ENCODE data around the gene PRUNE1.

PRUNE1 gene

DNA sequence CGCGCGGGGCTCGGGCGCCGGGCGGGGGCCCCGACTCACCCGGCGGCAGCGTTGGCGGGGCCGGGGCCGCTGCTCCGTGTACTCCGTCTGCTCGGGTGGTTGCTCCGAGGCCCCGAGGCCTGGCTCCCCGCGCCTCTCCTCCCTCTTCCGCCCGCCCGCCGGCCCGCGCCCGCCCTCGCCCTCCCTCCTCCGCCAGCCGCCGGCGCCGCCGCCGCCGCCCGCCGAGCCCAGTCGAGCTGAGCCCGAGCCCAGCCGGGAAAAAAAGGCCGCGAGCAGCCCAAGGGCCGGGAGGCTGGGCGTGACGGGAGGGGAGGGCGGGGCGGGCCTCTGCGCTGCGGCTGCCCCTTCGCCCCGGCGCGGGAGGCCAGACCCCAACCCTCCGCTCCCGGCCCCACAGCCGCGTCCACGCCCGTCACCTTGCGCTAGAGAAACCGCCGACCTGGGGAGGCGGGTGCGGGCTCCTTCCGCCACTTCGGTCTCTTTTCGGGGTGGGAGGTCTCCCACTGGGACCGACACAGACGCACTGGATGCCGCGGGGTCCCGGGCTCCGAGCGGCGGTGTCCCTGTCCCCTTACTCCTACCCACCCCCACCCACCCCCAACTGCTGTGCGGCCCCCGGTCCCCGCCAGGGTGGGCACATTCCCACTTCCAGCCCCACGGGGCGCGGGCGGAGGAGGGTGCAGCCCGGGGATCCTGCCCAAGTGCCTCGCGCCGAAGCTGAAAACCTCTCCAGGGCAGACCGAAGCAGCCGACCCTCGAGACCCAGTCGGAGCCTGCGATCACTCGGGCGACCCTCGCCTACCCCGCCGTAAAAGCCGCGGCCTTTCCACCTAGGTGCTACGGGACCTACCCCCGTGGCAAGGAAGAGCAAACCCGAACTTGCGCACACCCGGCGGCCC, 33.4 kb upstream of the PRUNE1 start, which contains the start of gene CERS2:
CERS2 (minus strand) TSS at position 256 of the 899 bp plus-strand sequence. CDS start 5,745 bp downstream, outside the sequence.
- Histone ChIP-seq H3K9ac (ENCODE audit: low read depth, low read length, poor library complexity, severe bottlenecking) (peak within 1 kb of the TSS; percentile 98), H3K4me2 (ENCODE audit: low read depth, low read length, poor library complexity, severe bottlenecking) (peak within 1 kb of the TSS; percentile 96), H3K9me2 (replicated peaks; ENCODE audit: low read depth, low read length) (no peaks in the 10 kb centered on the region), H3K27me3 (ENCODE audit: insufficient read depth, low read length, poor library complexity, severe bottlenecking) (no peaks in the 10 kb centered on the region), H4K20me1 (ENCODE audit: insufficient read depth, low read length, poor library complexity, severe bottlenecking) (peaks cover 36% of the 10 kb centered on the region), H3K9me3 (ENCODE audit: insufficient read depth, low read depth, low read length) (no peaks in the 10 kb centered on the region), H3K4me3 (ENCODE audit: low read length, poor library complexity, severe bottlenecking) (peak within 1 kb of the TSS; percentile 100), H3K4me1 (ENCODE audit: insufficient read depth, low read length, poor library complexity, severe bottlenecking) (peaks cover 63% of the 10 kb centered on the region), H3K79me2 (ENCODE audit: insufficient read depth, low read length) (peaks cover 46% of the 10 kb centered on the region), H2AFZ (ENCODE audit: low read length) (peak within 1 kb of the TSS; percentile 73), H3K36me3 (ENCODE audit: insufficient read depth, low read length) (no peaks in the 10 kb centered on the region), H3F3A (ENCODE audit: low read depth) (peaks cover 5% of the 10 kb centered on the region; the same call in 1 of the 2 replicates)
- TF ChIP-seq, protein P1, sequence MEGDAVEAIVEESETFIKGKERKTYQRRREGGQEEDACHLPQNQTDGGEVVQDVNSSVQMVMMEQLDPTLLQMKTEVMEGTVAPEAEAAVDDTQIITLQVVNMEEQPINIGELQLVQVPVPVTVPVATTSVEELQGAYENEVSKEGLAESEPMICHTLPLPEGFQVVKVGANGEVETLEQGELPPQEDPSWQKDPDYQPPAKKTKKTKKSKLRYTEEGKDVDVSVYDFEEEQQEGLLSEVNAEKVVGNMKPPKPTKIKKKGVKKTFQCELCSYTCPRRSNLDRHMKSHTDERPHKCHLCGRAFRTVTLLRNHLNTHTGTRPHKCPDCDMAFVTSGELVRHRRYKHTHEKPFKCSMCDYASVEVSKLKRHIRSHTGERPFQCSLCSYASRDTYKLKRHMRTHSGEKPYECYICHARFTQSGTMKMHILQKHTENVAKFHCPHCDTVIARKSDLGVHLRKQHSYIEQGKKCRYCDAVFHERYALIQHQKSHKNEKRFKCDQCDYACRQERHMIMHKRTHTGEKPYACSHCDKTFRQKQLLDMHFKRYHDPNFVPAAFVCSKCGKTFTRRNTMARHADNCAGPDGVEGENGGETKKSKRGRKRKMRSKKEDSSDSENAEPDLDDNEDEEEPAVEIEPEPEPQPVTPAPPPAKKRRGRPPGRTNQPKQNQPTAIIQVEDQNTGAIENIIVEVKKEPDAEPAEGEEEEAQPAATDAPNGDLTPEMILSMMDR (conservative IDR thresholded peaks at IDR 0.05; ENCODE audit: low read length), result no peak
- no peak for TF ChIP-seq EZH2phosphoT487 (IDR thresholded peaks at IDR 0.05; ENCODE audit: borderline replicate concordance)

DNA sequence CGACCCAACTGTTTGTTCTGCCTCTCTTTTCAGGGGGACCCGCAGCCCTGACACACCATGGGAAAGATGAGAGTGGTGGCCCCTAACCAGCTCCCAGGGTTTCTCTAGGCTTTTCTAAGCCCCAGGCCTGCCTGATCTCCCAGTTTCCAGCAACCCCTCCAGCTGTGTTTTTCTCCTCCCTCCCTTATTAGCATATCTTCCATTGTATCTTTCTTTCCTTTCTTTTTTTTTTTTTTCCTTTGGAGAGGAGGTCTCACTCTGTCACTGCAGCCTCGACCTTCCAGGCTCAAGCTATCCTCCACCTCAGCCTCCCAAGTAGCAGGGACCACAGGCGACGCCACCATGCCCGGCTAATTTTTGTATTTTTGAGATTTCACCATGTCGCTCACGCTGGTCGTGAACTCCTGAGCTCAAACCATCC, 31.8 kb upstream of the PRUNE1 start:
- Histone ChIP-seq H4K20me1 (ENCODE audit: insufficient read depth, low read length, poor library complexity, severe bottlenecking) (peaks cover 23% of the 10 kb centered on the region), H3K9me3 (ENCODE audit: insufficient read depth, low read depth, low read length) (no peaks in the 10 kb centered on the region), H3K79me2 (ENCODE audit: insufficient read depth, low read length) (peaks cover 30% of the 10 kb centered on the region), H3K4me2 (ENCODE audit: low read depth, low read length, poor library complexity, severe bottlenecking) (peak overlapping the region; percentile 92), H3K27me3 (ENCODE audit: insufficient read depth, low read length, poor library complexity, severe bottlenecking) (no peaks in the 10 kb centered on the region), H3K4me3 (ENCODE audit: low read length, poor library complexity, severe bottlenecking) (peak overlapping the region; percentile 77), H3K4me1 (ENCODE audit: insufficient read depth, low read length, poor library complexity, severe bottlenecking) (peaks cover 51% of the 10 kb centered on the region), H3K36me3 (ENCODE audit: insufficient read depth, low read length) (no peaks in the 10 kb centered on the region), H3K9ac (ENCODE audit: low read depth, low read length, poor library complexity, severe bottlenecking) (peak overlapping the region; percentile 83), H3F3A (ENCODE audit: low read depth) (peaks cover 5% of the 10 kb centered on the region; the same call in 1 of the 2 replicates), H3K9me2 (replicated peaks; ENCODE audit: low read depth, low read length) (no peaks in the 10 kb centered on the region), H2AFZ (ENCODE audit: low read length) (no peak overlapping the region)
- no peak for TF ChIP-seq EZH2phosphoT487 (IDR thresholded peaks at IDR 0.05; ENCODE audit: borderline replicate concordance)
- TF ChIP-seq, protein P1 (conservative IDR thresholded peaks at IDR 0.05; ENCODE audit: low read length), result no peak

DNA sequence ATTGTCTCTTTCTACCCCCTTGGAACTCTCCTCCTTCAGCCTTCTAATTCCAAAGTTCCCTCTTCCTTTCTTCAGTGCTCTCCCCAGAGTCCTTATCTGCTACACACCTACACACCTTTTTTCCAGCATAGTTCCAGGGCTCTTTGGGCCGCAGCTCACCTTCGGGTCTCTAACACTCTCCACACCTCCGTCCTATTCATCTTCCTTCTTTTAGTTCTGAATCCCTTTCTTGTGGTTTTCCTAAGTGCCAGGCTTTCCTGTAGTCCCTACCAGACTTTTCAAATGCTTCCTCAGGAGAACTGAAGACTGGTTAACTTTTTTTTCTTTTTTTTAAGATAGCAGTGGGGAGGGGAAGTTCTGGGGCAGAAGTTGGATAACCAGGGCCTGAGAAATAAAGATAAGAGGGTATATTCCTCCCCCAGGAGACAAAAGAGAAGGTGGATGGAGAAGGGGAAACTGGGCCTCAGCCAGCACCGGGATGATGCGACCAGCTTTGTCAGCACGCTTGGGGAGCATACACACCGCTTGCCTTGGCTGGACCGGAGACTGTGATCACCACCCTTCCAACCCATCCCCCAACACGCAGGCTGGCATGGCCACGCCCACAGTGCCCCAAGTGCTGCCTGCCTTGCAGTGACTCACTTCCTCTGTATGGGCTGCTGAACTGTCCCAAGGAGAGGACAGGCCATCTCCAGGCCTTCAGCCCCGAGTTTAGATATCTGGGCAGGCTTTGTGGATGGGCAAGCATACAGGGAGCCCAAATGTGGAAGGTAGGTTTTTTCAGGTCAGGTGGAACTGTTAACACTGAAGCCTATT, 31.2 kb upstream of the PRUNE1 start:
- peaks cover 47% of the 10 kb centered on the region for H3K4me1 ChIP-seq (ENCODE audit: insufficient read depth, low read length, poor library complexity, severe bottlenecking)

More for the DNA sequence above, 31.2 kb upstream of the PRUNE1 start:
- H4K20me1 ChIP-seq (ENCODE audit: insufficient read depth, low read length, poor library complexity, severe bottlenecking), result peaks cover 16% of the 10 kb centered on the region
- H3K9ac ChIP-seq (ENCODE audit: low read depth, low read length, poor library complexity, severe bottlenecking), result peak overlapping the region; percentile 83
- H3K27me3 ChIP-seq (ENCODE audit: insufficient read depth, low read length, poor library complexity, severe bottlenecking), result no peaks in the 10 kb centered on the region
- H3K4me3 ChIP-seq (ENCODE audit: low read length, poor library complexity, severe bottlenecking), result peak overlapping the region; percentile 77
- H3F3A ChIP-seq (ENCODE audit: low read depth), result peaks cover 5% of the 10 kb centered on the region; the same call in 1 of the 2 replicates
- peaks cover 24% of the 10 kb centered on the region for H3K79me2 ChIP-seq (ENCODE audit: insufficient read depth, low read length)
- peak overlapping the region; percentile 44 for H2AFZ ChIP-seq (ENCODE audit: low read length)
- no peaks in the 10 kb centered on the region for H3K36me3 ChIP-seq (ENCODE audit: insufficient read depth, low read length)
- TF ChIP-seq EZH2phosphoT487 (IDR thresholded peaks at IDR 0.05; ENCODE audit: borderline replicate concordance), result no peak
- TF ChIP-seq, protein P1 (conservative IDR thresholded peaks at IDR 0.05; ENCODE audit: low read length), result no peak
- H3K4me2 ChIP-seq (ENCODE audit: low read depth, low read length, poor library complexity, severe bottlenecking), result peak overlapping the region; percentile 92
- H3K9me3 ChIP-seq (ENCODE audit: insufficient read depth, low read depth, low read length), result no peaks in the 10 kb centered on the region
- H3K9me2 ChIP-seq (replicated peaks; ENCODE audit: low read depth, low read length), result no peaks in the 10 kb centered on the region
